HG03025 (cell line): Measurements from ENCODE around the gene CD59.
"Not testable (repeated sequence)": the region's sequence is repeated elsewhere in the genome, so short reads cannot be mapped to it uniquely, and the experiment has no call there.

Source experiments
- ATAC-seq: cut with Tn5 transposase; IDR thresholded peaks from one replicate; pipeline ENCODE4 v1.9.1; 2021; ENCODE audit warnings: mild to moderate bottlenecking, moderate library complexity; ENCODE audit not compliant: unreplicated experiment, low FRiP score

CD59 gene

DNA sequence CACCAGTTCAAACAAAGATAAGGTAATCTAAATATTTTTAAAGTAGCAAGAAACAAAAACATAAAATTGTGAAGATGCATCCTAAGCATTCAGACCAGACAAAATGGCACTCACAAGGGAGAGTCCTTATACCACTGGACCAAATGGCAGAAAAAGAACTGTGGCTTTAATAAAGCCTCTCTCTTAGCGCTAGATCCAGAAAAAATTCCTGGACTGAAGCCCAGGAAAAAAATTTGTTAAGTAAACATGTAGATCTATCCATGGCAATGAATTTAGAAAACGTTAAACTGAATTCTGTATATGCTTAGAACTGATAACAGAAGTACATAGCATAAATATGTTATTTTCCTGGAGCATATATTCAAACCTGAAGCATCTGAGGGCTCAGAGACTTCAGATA is 11.8 kb upstream of the CD59 start:
- ATAC-seq, result no peak

DNA sequence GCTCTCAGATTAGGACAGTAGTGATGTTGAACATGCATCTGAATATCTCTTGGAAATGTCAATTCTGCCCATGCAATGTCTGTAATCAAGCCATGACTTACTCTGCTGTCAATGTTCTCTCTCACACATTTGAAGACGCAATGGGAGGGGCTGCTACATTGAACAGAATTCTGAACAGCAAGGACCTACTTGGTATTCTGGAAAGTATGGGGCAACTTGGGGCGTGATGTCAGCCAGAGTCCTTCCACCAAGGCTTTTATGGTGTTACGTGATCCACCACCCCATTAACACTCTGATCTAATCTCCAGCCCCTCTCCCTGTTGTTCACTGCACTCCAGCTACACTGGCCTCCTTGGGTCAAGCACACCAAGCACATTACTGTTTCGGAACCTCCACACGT is 7.1 kb upstream of the CD59 start:
- ATAC-seq, result no peak

GRCh38 chr11:33742249-33742851 is 6.1 kb upstream of the CD59 start:
- no peak for ATAC-seq

- ATAC-seq, result no peak
Measured at GRCh38 chr11:33741806-33742205, 5.6 kb upstream of the CD59 start.

- no peak for ATAC-seq
Measured at GRCh38 chr11:33737362-33737821, 1.2 kb upstream of the CD59 start.

DNA sequence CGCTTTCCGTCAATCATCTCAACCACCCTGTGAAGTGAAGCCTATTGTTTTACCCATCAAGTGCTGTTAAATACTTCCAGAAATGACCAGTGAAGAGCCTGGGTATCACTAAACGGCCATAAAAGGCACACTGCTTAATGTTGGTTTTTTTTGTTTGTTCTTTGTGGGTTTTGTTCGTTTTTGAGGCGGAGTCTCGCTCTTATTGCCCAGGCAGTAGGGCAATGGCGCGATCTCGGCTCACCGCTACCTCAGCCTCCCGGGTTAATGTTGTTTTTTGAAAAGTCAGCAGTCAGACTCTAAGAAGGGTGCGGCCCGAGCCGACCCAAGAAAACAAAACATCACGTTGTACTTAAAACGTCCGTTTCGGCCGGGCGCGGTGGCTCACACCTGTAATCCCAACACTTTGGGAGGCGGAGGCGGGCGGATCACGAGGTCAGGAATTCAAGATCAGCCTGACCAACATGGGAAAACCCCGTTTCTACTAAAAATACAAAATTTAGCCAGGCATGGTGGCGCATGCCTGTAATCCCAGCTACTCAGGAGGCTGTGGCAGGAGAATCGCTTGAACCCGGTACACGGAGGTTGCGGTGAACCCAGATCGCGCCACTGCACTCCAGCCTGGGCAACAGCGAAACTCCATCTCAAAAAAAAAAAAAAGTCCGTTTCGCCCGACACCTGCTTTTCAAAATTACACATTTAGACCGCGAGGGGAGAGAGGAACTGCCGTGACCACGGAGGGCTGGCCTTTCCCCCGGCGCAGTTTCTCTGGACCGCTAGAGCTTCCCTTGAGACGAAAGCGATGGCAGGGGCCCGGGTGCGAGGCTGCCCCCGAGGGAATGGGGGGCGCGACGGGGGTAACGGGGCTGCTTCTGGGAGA is 714 bp downstream of the CD59 start:
- peak; percentile 47 for ATAC-seq

- ATAC-seq, result no peak
Measured at GRCh38 chr11:33734441-33735270, 1.6 kb downstream of the CD59 start.

DNA sequence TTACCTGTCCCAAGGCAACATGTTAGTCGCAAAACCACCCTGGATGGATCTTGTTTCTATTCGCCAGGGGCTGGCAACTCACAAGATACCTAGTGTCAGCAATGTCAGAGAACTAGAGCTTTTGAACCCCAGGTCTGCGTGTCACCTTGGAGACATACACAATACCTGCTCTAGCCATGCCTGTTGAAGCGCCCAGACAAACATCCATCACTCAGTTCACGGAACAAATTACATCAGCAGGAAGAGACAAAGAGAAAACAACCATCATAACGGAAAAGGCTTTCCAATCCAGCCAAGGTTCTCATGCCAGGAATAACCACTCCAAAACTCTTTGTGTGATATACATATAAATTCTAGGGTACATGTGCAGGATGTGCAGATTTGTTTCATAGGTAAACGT is 2.2 kb downstream of the CD59 start:
- no peak for ATAC-seq

GRCh38 chr11:33731723-33732531 is 4.3 kb downstream of the CD59 start:
- no peak for ATAC-seq

- ATAC-seq, result no peak
Measured at GRCh38 chr11:33730716-33731115, 5.5 kb downstream of the CD59 start.

DNA sequence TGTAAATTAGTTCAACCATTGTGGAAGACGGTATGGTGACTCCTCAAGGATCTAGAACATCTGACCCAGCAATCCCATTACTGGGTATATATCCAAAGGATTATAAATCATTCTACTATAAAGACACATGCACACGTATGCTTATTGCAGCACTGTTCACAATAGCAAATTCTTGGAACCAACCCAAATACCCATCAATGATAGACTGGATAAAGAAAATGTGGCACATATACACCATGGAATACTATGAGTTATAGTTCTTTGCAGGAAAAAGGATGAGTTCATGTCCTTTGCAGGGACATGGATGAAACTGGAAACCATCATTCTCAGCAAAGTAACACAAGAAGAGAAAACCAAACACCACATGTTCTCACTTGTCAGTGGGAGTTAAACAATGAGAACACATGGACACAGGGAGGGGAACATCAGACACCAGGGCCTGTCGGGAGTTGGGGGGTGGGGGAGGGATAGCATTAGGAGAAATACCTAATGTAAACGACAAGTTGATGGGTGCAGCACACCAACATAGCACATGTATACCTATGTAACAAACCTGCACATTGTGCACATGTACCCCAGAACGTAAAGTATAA is 7.1 kb downstream of the CD59 start:
- not testable (repeated sequence) for ATAC-seq

DNA sequence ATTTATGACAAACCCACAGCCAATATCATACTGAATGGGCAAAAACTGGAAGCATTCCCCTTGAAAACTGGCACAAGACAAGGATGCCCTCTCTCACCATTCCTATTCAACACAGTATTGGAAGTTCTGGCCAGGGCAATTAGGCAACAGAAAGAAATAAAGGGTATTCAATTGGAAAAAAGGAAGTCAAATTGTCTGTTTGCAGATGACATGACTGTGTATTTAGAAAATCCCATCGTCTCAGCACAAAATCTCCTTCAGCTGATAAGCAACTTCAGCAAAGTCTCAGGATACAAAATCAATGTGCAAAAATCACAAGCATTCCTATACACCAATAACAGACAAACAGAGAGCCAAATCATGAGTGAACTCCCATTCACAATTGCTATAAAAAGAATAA is 8.7 kb downstream of the CD59 start:
- ATAC-seq, result not testable (repeated sequence)

DNA sequence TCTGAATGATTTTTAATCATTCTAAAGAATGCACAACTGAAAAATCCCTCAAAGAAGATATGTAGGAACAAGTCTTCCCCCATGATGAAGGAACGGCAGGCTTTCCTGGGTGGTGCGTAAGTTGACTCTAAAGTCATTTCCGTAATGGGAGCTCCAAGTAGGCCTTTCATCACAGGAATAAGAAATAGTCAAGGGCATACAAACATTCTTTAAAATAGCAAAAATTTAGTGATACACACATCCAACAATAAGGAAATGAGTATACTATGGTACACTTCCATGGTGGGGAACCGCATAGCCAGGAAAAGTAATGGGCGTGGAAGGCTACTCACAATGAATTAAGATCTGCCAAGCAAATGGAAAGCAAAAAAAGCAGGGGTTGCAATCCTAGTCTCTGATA is 10.7 kb downstream of the CD59 start:
- no peak for ATAC-seq

GRCh38 chr11:33724644-33725035 is 11.6 kb downstream of the CD59 start:
- no peak for ATAC-seq

- ATAC-seq, result no peak
Measured at GRCh38 chr11:33723238-33723881, 12.9 kb downstream of the CD59 start.

DNA sequence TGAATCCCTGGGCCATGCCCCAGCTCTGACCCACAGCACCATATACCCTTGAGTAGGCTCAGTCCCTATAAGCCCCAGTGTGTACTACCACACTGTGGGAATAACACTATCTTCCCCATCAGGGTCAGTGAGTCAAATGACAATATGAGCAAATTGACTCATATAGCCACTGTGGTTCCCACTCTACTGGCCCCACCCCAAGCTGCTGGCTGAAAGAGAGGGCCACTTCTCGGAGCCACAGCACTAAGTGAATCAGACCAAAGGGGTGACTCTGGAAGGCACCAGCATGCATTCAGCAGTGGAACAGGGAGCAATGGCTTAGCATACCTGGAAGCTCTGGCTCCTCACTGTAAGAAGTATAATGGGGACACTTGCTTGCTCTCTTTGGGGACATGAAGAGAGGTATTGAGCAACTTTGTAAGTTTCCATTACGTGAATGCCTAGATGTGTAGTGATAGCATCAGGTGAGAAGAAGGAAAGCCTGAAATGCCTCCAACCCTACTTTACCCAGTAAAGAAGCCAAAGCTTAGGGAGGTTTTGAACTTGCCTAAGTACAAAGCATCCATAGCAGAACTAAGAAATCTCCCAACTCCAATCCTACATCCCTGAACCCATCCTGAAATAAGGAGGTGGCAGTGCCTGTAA is 13.5 kb downstream of the CD59 start:
- ATAC-seq, result peak; percentile 78

GRCh38 chr11:33721984-33722383 is 14.2 kb downstream of the CD59 start:
- ATAC-seq, result no peak

GRCh38 chr11:33721426-33721825 is 14.8 kb downstream of the CD59 start:
- no peak for ATAC-seq

DNA sequence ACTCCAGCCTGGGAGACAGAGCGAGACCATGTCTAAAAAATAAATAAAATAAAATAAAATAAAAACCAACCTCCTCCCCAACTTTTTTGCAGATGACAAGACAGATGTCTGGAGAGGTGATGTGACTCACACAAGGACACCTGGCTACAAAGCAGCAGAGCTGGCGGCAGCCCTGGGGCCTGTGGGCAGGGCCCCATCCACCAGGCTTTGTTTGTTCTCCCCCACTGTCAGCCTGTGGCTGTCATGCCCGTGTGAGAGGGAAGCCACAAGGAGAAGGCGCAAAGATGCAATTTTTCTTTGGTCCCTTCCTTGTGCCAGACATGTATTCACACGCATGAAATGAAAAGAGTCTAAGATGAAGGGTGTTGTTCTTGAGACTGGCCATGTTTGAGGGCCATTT is 16.6 kb downstream of the CD59 start:
- no peak for ATAC-seq
